A549 treated with AZD9567 at 1 μM for 4 hours (cell line): ENCODE results near the gene KANSL2. TPM values are rescaled to one million over a fixed set of nuclear protein-coding genes. Genes with fewer than 3 reads are reported as not detected.

Experiments used
- total RNA-seq: library from RNA; stranded (reverse); fragments of 200-300 nt; extraction: Qiagen RNA extraction; gene quantifications from 5 replicates; pipeline ENCODE4 v1.2.3, GENCODE V29; 2022; ENCODE audit not compliant: insufficient read depth

The KANSL2 gene
- total RNA-seq: 39.7 to 59.9 TPM (median 43.5 TPM) in 5 replicates

GRCh38 chr12:48681710-48682532 is at the start of gene KANSL2:
TSS of gene KANSL2 (minus strand) at chr12:48682238. CDS start at chr12:48681632, 606 bp downstream.

GRCh38 chr12:48716493-48717251 is 34.6 kb upstream of the KANSL2 start, which contains the start of gene CCNT1:
TSS of gene CCNT1 (minus strand) at chr12:48716707. CDS start at chr12:48716675, 32 bp downstream.

Other genes starting within 250 kb of the KANSL2 start
- not detected in 5 replicates for gene ANP32D, start 209.7 kb downstream of the KANSL2 start, total RNA-seq
- gene C12orf54, start 199.7 kb downstream of the KANSL2 start, total RNA-seq: not detected in 5 replicates
- not detected in 5 replicates for gene OR8S1, start 156.6 kb downstream of the KANSL2 start, total RNA-seq
- gene LALBA, start 112.2 kb downstream of the KANSL2 start, total RNA-seq: not detected in 5 replicates
- 13.4 to 19.8 TPM (median 14.8 TPM) in 5 replicates for gene CCNT1, start 34.5 kb upstream of the KANSL2 start, total RNA-seq
- gene ADCY6, start 106.9 kb upstream of the KANSL2 start, total RNA-seq: 9.3 to 14.2 TPM (median 13.1 TPM) in 5 replicates
- gene CACNB3, start 136.3 kb upstream of the KANSL2 start, total RNA-seq: 26.4 to 42.8 TPM (median 34.8 TPM) in 5 replicates
- 64.6 to 82.2 TPM (median 77.2 TPM) in 5 replicates for gene DDX23, start 169.9 kb upstream of the KANSL2 start, total RNA-seq
- 5.2 to 9.6 TPM (median 5.9 TPM) in 5 replicates for gene RND1, start 183.6 kb upstream of the KANSL2 start, total RNA-seq
- gene FKBP11, start 243.3 kb upstream of the KANSL2 start, total RNA-seq: 17.8 to 59.9 TPM (median 58.1 TPM) in 5 replicates